Natural killer cell (primary cell): ENCODE data around the gene VWA8. TPM values are rescaled to one million over a fixed set of nuclear protein-coding genes. Genes with fewer than 3 reads are reported as not detected.

Source experiments
- ATAC-seq, 3 donors: fragments of 150-1000 bp in 2 of 3; fragments of 200-7000 bp in 1 of 3; cut with Tn5 transposase; 1 replicate in 1 of 3; 2 replicates in 2 of 3; pipeline ENCODE4 v1.10.0; 2021; ENCODE audit warnings: mild to moderate bottlenecking in 2 of 3, moderate library complexity in 2 of 3
- DNase-seq, 2 donors: peaks; one replicate each; pipeline versions ENCODE4 v3.0.0 to v3.0.0-alpha.2; 2013 to 2021; ENCODE audit warnings: mixed read lengths in 1 of 2
- H3K27ac ChIP-seq: one replicate; pipeline ENCODE4 v1.5.1; 2013; ENCODE audit warnings: mild to moderate bottlenecking, low read length
- H3K27me3 ChIP-seq: one replicate; pipeline ENCODE4 v1.6.1; 2013; ENCODE audit warnings: low read length; ENCODE audit not compliant: control insufficient read depth, insufficient read depth
- H3K36me3 ChIP-seq: one replicate; pipeline ENCODE4 v1.6.1; 2013; ENCODE audit warnings: low read length; ENCODE audit not compliant: control insufficient read depth, insufficient read depth
- H3K4me1 ChIP-seq: one replicate; pipeline ENCODE4 v1.6.1; 2013; ENCODE audit warnings: low read length; ENCODE audit not compliant: control insufficient read depth, insufficient read depth
- H3K4me3 ChIP-seq: one replicate; pipeline ENCODE4 v1.5.1; 2013; ENCODE audit warnings: low read length
- H3K9me3 ChIP-seq: one replicate; pipeline ENCODE4 v1.6.1; 2013; ENCODE audit warnings: low read length; ENCODE audit not compliant: control insufficient read depth, insufficient read depth
- H3K27ac Mint-ChIP-seq, 2 donors: one replicate each; pipeline ENCODE4 v1.8.0; 2022; ENCODE audit warnings: mild to moderate bottlenecking in 2 of 2, mixed read lengths in 2 of 2, moderate library complexity in 1 of 2
- H3K27me3 Mint-ChIP-seq, 2 donors: one replicate each; pipeline ENCODE4 v1.8.0; 2022; ENCODE audit warnings: low read depth in 2 of 2, mixed read lengths in 2 of 2
- H3K36me3 Mint-ChIP-seq: one replicate; pipeline ENCODE4 v1.8.0; 2022; ENCODE audit warnings: mixed read lengths
- H3K4me1 Mint-ChIP-seq, 2 donors: one replicate each; pipeline ENCODE4 v1.8.0; 2022; ENCODE audit warnings: mixed read lengths in 2 of 2
- H3K4me3 Mint-ChIP-seq: one replicate; pipeline ENCODE4 v1.8.0; 2022; ENCODE audit warnings: mild to moderate bottlenecking, moderate library complexity, mixed read lengths
- H3K9me3 Mint-ChIP-seq, 2 donors: one replicate each; pipeline ENCODE4 v1.8.0; 2022; ENCODE audit warnings: mixed read lengths in 2 of 2
- WGBS: methylation state at CpG from one replicate; pipeline ENCODE4 v1.1.7; 2013; ENCODE audit warnings: missing lambda C conversion rate; ENCODE audit not compliant: insufficient coverage; 5-methylcytosine and 5-hydroxymethylcytosine counted together
- intact Hi-C: fragments of 100-400 bp; cut with micrococcal nuclease; formaldehyde crosslinking; loops from one replicate; pipeline ENCODE4 v1.14.2; 2022
- total RNA-seq, 4 donors: library from RNA; stranded (reverse); fragments of 120-200 nt in 1 of 4; gene quantifications; one replicate each; pipeline versions ENCODE4 v1.2.3 to v1.2.4, GENCODE V29; 2013 to 2022
- TF ChIP-seq, protein P1 (sequence below): fragments of 200-600 bp; IDR thresholded peaks from one replicate; pipeline ENCODE4 v1.8.0; 2022; ENCODE audit warnings: antibody characterized with exemption

VWA8 gene
- total RNA-seq, 3 donors from 2014 or later (not counting 1 experiment from before 2014, with no cell fraction given), result 21.9 to 27.5 (median 22.6) TPM

DNA sequence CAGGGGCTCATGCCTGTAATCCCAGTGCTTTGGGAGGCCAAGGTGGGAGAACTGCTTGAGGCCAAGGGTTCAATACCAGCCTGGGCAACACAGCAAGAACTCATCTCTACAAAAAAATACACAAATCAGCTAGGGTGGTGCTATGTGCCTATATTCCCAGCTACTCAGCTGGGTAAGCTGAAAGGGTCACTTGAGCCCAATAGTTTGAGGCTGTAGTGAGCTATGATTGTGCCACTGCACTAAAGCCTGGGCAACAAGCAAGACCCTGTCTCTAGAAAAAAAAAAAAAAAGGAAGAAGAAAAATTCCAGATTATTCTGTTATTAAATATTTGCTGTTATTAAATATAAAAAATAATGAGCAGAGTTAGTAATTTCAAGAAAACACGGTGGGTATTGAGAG, 372.5 kb downstream of the VWA8 start:
- Mint-ChIP-seq H3K9me3 (no peaks in the 10 kb centered on the region), H3K27ac (no peak overlapping the region), H3K36me3 (peaks cover 6% of the 10 kb centered on the region), H3K4me3 (no peak overlapping the region), H3K4me1 (no peaks in the 10 kb centered on the region), H3K27me3 (no peaks in the 10 kb centered on the region)
- H3K9me3 ChIP-seq, result no peaks in the 10 kb centered on the region
- peaks cover 3% of the 10 kb centered on the region for H3K36me3 ChIP-seq
- no peak for DNase-seq
- intact Hi-C loops, result no loop called here
- no peaks in the 10 kb centered on the region for H3K27me3 ChIP-seq
- no peak overlapping the region for H3K27ac ChIP-seq
- no peak for ATAC-seq
- no peaks in the 10 kb centered on the region for H3K4me1 ChIP-seq
- H3K4me3 ChIP-seq, result no peak overlapping the region
- WGBS, result no CpG with 5 or more reads among the region's 1 CpG
- TF ChIP-seq, protein P1, sequence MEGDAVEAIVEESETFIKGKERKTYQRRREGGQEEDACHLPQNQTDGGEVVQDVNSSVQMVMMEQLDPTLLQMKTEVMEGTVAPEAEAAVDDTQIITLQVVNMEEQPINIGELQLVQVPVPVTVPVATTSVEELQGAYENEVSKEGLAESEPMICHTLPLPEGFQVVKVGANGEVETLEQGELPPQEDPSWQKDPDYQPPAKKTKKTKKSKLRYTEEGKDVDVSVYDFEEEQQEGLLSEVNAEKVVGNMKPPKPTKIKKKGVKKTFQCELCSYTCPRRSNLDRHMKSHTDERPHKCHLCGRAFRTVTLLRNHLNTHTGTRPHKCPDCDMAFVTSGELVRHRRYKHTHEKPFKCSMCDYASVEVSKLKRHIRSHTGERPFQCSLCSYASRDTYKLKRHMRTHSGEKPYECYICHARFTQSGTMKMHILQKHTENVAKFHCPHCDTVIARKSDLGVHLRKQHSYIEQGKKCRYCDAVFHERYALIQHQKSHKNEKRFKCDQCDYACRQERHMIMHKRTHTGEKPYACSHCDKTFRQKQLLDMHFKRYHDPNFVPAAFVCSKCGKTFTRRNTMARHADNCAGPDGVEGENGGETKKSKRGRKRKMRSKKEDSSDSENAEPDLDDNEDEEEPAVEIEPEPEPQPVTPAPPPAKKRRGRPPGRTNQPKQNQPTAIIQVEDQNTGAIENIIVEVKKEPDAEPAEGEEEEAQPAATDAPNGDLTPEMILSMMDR, result no peak

DNA sequence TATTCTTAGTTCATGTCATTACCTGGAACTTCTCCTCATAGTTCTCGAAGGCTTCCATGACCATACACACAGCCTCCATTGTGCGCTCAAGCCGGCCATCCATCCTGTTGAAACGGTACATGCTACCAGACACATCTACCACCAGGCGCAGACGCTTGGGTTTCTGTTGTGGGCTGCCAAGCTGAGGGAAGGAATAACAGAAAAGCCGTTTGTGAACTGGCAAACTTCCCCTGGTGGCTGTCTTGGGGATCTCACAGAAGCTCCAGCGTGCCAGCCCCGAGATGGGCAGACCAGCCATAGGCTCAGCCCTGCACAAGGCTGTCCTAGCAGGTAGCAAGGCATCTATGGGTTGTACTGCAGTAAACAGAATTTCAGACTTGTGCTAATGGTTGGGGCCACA, 373.4 kb downstream of the VWA8 start:
- Histone ChIP-seq H3K36me3 (peaks cover 6% of the 10 kb centered on the region), H3K4me1 (no peaks in the 10 kb centered on the region), H3K27me3 (no peaks in the 10 kb centered on the region), H3K27ac (no peak overlapping the region), H3K4me3 (no peak overlapping the region), H3K9me3 (no peaks in the 10 kb centered on the region)
- DNase-seq, result peak in 1 of 2 donors; percentile 66
- no peak for ATAC-seq
- no peaks in the 10 kb centered on the region for H3K9me3 Mint-ChIP-seq
- no peaks in the 10 kb centered on the region for H3K27me3 Mint-ChIP-seq
- H3K4me1 Mint-ChIP-seq, result no peaks in the 10 kb centered on the region
- TF ChIP-seq, protein P1, result no peak
- H3K36me3 Mint-ChIP-seq, result peaks cover 12% of the 10 kb centered on the region
- intact Hi-C loops, result no loop called here
- 89% methylated on average over 9 of the region's 9 CpGs for WGBS
- H3K27ac Mint-ChIP-seq, result no peak overlapping the region
- H3K4me3 Mint-ChIP-seq, result no peak overlapping the region

DNA sequence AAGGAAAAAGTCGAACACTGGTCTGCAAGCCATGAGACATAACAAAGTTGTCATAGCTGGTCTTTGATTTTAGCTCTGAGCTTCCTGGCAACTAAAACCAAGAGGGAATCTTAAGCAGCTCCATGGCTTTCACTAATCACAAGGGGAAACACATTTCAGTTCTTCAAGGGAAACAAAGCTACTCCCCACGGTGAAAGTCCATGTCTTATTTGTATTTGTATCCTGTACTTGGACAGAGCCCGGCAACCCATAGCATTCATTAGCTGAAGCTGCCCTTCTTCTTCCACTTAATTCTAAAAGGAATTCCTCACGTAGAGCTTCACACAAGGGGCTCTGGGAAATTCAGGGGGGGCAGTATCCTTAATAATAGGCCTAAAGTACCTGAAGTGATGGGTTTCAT, 374.7 kb downstream of the VWA8 start:
- Histone ChIP-seq H3K36me3 (peaks cover 6% of the 10 kb centered on the region), H3K4me3 (no peak overlapping the region), H3K9me3 (no peaks in the 10 kb centered on the region), H3K4me1 (no peaks in the 10 kb centered on the region), H3K27ac (no peak overlapping the region), H3K27me3 (no peaks in the 10 kb centered on the region)
- no peak for DNase-seq
- WGBS, result 95% methylated on average over 3 of the region's 4 CpGs
- Mint-ChIP-seq H3K4me3 (no peak overlapping the region), H3K36me3 (peaks cover 21% of the 10 kb centered on the region), H3K4me1 (no peaks in the 10 kb centered on the region), H3K27me3 (no peaks in the 10 kb centered on the region), H3K27ac (no peak overlapping the region), H3K9me3 (no peaks in the 10 kb centered on the region)
- TF ChIP-seq, protein P1, result no peak
- intact Hi-C loops, result no loop called here
- no peak for ATAC-seq

DNA sequence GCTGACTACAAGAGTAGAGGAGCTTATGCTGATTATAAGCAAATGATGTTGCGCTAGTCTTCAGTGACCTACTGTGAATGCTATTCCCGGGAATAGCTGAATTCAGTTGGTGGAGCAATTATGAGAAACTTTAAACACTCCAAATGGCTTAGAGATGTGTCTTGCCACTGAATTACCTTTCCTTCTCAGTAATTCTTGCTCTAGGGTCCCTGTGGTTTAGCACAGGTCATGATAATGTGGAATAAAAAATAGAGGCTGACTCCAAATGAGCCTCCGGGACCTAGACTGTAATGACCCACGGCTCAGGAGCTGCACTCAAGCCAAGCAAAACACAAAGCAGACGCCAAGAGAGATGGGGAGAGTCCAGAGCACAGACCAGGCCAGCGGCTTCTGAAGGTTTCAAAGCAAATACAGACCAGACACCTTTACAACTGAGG, 378.9 kb downstream of the VWA8 start:
- H3K9me3 Mint-ChIP-seq, result no peaks in the 10 kb centered on the region
- peaks cover 15% of the 10 kb centered on the region for H3K36me3 Mint-ChIP-seq
- TF ChIP-seq, protein P1, result no peak
- no peak overlapping the region for H3K4me3 Mint-ChIP-seq
- no peaks in the 10 kb centered on the region for H3K27me3 Mint-ChIP-seq
- no peaks in the 10 kb centered on the region for H3K9me3 ChIP-seq
- peaks cover 6% of the 10 kb centered on the region for H3K36me3 ChIP-seq
- WGBS, result 98% methylated on average over 6 of the region's 6 CpGs
- H3K27ac ChIP-seq, result no peak overlapping the region
- ATAC-seq (no peak), DNase-seq (no peak)
- H3K4me3 ChIP-seq, result no peak overlapping the region
- H3K4me1 ChIP-seq, result no peaks in the 10 kb centered on the region
- H3K27me3 ChIP-seq, result no peaks in the 10 kb centered on the region
- intact Hi-C loops, result no loop called here
- peaks cover 0 to 6% of the 10 kb centered on the region in 2 donors for H3K4me1 Mint-ChIP-seq
- no peak overlapping the region for H3K27ac Mint-ChIP-seq
